ENCODE results near the gene CLSTN3.

DNA sequence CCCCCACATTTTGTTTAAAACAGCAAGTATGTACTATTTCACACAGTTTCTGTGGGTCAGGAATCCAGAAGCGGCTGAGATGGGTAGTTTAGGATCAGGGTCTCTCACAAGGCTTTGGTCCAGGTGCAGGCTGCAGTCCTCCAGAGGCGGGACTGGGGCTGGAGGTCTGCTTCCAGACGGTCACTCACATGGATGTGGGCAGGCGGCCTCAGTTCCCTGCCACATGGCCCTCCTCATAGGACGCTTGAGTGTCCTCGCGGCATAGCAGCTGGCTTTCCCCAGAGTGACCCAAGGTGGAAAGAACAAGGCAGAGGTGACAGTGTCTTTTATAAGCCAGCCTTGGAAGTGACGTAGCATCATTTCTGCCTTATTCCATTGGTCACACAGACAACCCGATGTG, 13.3 kb upstream of the CLSTN3 start:
- TF ChIP-seq, protein P1, sequence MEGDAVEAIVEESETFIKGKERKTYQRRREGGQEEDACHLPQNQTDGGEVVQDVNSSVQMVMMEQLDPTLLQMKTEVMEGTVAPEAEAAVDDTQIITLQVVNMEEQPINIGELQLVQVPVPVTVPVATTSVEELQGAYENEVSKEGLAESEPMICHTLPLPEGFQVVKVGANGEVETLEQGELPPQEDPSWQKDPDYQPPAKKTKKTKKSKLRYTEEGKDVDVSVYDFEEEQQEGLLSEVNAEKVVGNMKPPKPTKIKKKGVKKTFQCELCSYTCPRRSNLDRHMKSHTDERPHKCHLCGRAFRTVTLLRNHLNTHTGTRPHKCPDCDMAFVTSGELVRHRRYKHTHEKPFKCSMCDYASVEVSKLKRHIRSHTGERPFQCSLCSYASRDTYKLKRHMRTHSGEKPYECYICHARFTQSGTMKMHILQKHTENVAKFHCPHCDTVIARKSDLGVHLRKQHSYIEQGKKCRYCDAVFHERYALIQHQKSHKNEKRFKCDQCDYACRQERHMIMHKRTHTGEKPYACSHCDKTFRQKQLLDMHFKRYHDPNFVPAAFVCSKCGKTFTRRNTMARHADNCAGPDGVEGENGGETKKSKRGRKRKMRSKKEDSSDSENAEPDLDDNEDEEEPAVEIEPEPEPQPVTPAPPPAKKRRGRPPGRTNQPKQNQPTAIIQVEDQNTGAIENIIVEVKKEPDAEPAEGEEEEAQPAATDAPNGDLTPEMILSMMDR (IDR thresholded peaks at IDR 0.05; ENCODE audit: low read length) = no peak
- no peak for TF ChIP-seq EZH2 (optimal IDR thresholded peaks at IDR 0.05; ENCODE audit: low read depth, low read length)
